COR-L47 (cell line): ENCODE measurements around the gene PKD2L1.
A peak's percentile ranks its signal among the peaks of the same experiment; 100 is the strongest.
"Not testable (repeated sequence)": the region's sequence is repeated elsewhere in the genome, so short reads cannot be mapped to it uniquely, and the experiment has no call there.

Experiments used
- DNase-seq: peaks from one replicate; lab custom pipeline; 2025; lab: John Stamatoyannopoulos, UW

PKD2L1 gene

DNA sequence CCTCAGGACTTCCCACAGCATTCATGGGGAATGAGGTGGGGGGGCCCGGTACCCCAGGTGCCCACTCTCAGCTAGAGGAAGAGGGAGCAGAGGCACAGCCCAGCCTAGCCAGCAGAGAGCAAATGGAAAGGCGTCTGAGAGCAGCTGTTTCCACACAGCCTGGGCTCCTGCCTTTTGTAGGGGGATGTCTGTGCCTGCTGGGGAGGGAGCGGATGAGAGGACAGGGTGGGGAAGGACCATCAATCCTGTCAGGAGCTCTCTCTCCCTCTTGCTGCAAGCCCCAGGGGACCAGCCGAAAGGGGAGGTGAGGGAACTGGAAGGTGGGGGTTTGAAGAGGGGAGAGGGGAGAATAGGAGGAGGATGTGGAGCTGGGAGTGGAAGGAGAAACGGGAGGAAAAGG lies at the start of gene PKD2L1:
TSS of gene PKD2L1 (minus strand) at position 150 of the 400 bp plus-strand sequence. CDS start at position 25, 125 bp downstream.
- DNase-seq = no peak

- DNase-seq = no peak
Observed at GRCh38 chr10:100377830-100378229, 47.8 kb upstream of the PKD2L1 start.

DNA sequence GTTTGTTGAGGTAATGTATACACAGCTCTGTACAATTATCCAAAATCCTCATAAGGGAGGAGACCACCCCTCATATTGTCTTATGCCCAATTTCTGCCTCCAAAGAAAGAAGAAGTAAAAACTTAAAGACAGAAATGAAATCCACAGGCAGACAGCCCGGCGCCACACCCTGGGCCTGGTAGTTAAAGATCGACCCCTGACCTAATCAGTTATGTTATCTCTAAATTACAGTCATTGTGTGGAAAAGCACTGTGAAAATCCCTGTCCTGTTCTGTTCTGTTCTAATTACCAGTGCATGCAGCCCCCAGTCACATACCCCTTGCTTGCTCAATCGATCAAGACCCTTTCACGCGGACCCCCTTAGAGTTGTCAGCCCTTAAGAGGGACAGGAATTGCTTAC lies 46.6 kb upstream of the PKD2L1 start:
- not testable (repeated sequence) for DNase-seq

DNA sequence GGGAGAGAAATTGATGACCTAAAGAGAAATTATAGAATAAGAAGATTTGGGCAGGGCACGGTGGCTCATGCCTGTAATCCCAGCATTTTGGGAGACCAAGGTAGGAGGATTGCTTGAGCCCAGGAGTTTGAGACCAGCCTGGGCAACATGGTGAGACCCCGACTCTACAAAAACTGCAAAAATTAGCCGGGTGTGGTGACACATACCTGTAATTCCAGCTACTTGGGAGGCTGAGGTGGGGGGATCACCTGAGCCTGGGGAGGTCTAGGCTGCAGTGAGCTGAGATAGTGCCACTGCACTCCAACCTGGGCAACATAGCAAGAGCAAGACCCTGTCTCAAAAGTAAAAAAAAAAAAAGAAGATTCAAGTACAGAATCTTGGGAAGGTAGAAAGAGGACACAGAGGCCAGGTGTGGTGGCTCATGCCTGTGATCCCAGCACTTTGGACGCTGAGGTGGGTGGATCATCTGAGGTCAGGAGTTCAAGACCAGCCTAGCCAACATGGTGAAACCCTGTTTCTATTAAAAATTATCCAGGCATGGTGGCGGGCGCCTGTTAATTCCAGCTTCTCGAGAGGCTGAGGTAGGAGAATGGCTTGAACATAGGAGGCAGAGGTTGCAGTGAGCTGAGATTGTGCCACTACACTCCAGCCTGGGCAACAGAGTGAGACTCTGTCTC lies 44.8 kb upstream of the PKD2L1 start:
- not testable (repeated sequence) for DNase-seq

DNA sequence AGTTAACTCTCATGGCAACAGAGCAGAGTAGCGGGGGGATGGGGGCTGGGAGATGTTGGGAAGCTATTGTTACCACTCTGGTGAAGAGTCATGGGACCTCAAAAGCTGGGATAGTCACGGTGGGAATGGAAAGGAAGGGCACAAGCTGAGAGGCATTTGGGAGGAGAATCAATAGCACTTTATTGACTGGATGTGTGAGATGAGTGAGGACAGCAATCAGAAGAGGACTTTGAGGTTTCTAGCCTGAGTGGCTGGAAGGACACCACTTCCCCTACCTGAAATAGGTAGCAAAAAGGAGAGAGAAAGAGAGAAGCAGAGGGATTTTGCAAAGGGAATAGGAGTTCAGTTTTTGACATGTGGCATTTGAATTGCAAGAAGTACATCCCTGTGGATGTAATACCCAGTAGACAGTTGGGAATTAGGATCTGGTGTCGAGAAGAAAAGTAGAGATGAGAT lies 44.2 kb upstream of the PKD2L1 start:
- DNase-seq = no peak

DNA sequence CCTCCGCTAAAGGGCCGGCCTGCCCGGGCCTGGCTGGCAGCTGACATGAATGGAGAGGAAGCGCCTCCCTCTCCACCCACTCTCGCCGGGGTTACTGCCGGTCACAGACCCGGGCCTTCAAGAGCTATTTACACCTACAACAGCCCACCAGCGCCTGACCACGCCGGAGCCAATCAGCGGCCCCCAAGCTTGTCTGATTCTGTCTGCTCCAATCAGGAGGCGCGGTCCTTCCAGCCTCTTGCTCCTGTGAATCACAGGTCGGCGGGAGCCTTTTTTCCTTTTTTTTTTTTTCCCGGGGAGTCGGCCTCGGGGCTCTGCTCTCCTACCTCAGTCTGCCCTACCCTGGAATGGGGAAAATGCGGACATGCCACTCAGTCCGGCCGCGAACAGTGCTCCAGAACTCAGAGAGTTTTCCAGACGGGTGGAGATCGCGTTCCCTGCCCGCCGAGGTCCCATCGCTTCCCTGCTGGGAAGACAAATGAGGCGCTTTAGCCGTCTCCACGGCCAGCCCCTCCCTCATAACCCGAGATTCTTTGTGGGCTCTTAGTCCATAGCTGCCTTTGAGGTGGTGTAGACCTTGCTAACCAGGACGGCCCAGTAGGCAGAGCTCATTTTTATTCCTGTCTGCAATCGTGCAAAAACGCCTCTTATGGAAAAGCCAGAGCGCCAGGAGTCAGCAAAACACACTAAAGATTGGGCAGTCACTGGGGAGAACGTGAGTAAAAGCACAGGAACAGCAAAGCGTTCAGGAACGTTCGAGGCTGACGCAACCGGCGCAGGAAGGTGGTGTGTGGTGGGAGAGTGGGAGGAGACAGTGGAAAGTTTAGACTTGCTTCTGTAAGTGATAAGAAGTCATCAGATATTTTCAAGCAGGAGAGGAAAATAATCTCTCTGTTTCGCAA lies 43.5 kb upstream of the PKD2L1 start:
- peak; percentile 74 for DNase-seq

GRCh38 chr10:100372415-100373297 lies 42.6 kb upstream of the PKD2L1 start:
- DNase-seq = no peak

GRCh38 chr10:100371482-100372027 lies 41.5 kb upstream of the PKD2L1 start:
- DNase-seq = no peak

GRCh38 chr10:100370714-100371481 lies 40.9 kb upstream of the PKD2L1 start:
- DNase-seq = no peak

- DNase-seq = no peak
Observed at GRCh38 chr10:100368721-100369120, 38.7 kb upstream of the PKD2L1 start.

DNA sequence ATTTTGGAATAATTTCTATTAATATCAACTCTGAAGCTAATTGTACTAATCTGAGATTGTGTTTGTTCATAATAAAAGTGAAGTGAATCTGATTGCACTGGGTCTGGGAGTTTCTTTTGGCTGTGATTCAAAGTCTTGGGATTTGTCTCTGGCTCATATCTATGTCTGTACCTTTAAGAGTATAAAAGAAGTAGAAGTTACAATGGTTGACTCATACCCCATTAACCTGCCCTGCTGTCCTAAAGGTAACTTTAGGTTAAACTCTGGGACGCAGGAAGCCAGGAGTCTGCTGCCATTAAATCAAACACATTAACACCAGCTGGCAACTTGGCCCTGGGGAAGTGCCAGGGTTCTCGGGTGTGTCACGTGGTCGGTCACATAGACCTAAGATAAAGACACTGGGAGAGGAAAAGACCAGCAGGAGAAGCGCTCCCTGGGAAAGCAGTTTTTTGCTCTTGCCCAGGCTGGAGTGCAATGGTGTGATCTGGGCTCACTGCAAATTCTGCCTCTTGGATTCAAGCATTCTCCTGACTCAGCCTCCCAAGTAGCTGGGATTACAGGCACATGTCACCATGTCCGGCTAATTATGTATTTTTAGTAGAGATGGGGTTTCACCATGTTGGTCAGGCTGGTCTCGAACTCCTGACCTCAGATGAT lies 34.8 kb upstream of the PKD2L1 start:
- no peak for DNase-seq

DNA sequence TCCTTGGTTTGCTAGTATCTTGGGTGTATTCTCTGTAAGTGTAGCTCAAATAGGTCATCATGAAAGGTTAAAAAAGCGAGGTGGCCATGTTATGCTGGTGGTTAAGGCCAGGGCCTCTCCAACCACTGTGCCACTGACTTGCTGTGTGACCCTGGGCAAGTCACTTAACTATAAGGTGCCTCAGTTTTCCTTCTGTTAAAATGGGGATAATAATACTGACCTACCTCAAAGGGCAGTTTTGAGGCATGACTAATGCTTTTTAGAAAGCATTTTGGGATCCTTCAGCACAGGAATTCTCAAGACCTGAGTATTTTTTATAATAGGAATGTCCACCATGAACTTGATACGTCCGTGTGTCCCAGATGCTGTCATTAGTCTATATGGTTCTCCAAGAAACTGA lies 34.1 kb upstream of the PKD2L1 start:
- DNase-seq = no peak

- no peak for DNase-seq
Observed at GRCh38 chr10:100362570-100363496, 32.8 kb upstream of the PKD2L1 start.

DNA sequence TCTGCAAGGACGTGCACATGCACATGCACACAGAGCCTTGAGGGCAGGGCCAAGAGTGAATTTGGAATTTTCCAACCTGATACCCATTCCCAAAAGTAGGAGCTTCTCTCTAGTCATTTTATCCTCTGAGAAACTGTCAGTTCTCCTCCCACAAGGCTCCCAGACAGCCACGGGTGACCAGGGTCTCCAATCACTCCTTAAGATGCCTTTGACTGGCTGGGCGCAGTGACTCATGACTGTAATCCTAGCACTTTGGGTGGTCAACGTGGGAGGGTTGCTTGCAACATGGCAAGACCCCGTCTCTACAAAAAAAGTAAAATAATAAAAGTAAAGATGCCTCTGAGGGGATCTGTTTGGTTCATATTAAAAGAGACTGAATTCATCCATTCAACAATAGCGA lies 30.2 kb upstream of the PKD2L1 start:
- DNase-seq = no peak

DNA sequence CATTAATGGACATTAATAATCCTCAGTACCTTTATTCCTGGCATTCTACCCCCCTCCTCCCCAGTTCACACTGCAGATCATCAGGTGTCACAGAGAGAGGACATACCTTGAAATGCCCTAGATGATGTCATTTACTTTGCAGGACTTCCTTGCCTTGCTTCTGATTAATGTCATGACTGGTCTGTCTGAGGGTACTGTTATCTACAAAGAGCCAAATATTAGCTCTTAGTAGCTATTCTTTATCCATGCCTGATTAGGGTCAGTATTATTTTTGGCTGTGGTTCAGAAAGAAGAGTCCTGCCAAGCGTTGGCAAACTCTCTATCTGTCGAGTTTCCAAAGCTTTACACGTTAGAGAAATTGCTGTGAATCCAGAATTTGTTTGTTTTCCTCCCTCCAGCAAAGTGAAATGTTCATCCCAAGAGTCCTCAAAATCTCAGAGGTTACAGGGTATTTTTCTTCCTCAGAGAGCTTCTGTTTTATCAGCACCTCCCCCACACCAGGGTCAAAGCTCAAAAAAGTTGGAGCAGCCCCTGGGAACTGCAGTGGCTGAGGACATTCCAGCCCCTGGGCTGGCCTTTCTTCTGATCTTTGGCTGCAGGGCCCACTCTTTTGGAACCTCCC lies 29.6 kb upstream of the PKD2L1 start:
- DNase-seq = no peak

DNA sequence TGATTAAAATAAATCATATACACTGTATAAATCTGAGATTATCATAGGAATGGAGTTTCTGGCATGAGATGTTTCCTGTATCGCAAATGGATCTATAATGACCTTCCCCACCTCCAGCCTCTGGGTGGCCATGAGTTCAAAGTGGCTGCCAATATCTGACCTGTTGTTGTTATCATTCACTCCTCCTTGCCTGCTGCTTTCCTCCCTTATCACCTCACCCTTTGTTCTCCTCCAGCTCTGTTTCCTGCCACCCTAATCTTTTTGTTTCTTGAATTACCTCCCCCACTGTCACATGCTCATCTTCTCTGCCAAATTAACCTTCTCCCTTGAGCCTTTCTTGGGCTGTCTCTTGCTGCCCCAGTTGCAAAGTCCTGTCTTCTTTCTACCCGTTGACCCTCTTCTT lies 29.0 kb upstream of the PKD2L1 start:
- no peak for DNase-seq

DNA sequence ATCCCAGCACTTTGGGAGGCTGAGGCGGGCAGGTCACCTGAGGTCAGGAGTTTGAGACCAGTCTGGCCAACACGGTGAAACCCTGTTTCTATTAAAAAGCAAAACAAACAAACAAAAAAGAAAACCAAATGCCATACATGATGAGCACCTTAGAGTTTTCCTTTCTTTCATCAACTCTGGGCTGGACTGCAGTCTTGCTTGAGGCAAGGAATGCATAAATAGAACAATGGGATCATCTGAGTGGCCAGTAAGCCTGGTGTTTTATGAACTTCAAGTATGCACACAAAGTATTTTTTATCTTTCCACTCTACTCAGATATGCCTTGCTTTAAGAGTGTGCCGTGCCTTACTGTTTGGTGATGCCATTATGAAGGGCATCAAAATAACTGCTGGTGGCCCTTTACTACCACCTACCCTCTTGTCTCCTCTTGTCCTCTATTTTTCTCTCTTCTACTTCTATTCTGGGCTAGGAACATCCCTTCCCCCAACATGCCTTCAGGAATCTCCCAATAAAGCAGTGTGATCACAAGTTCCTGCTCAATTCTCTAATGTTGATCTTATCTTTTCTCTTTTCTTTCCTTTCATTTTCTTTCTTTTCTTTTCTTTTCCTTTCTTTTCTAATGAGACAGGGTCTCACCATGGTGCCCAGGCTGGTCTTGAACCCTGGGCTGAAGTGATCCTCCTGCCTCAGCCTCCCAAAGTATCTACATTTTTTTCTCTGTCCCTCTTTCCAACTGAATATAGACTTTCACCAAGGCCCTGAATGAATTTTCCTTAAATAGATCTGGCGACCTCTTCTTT lies 27.2 kb upstream of the PKD2L1 start:
- DNase-seq = no peak
